ENCODE measurements around the gene NMT1.

GRCh38 chr17:45048795-45049563 is 12.1 kb upstream of the NMT1 start:
- TF ChIP-seq CTCF (IDR thresholded peaks at IDR 0.05) (peak in 1 of 2 donors; percentile 30), POLR2AphosphoS5 (IDR thresholded peaks at IDR 0.05) (no peak), EP300 (IDR thresholded peaks at IDR 0.05) (no peak)

Measured in suprapubic skin (tissue), 4 donors.